HUES6 (cell line): Measurements from ENCODE around the gene TANGO6.

ENCODE experiments used
- H3K27ac ChIP-seq: 2 replicates; pipeline ENCODE4 v1.7.0; 2013; ENCODE audit warnings: low read depth, mild to moderate bottlenecking, low read length, inconsistent platforms
- H3K27me3 ChIP-seq: 2 replicates; pipeline ENCODE4 v1.6.1; 2013; ENCODE audit warnings: low read length; ENCODE audit not compliant: control insufficient read depth, insufficient read depth
- H3K36me3 ChIP-seq: 2 replicates; pipeline ENCODE4 v1.6.1; 2013; ENCODE audit warnings: low read length; ENCODE audit not compliant: control insufficient read depth, insufficient read depth
- H3K4me1 ChIP-seq: 2 replicates; pipeline ENCODE4 v1.6.1; 2013; ENCODE audit warnings: low read length; ENCODE audit not compliant: control insufficient read depth, insufficient read depth
- H3K4me3 ChIP-seq: 2 replicates; pipeline ENCODE4 v1.5.1; 2013; ENCODE audit warnings: low read depth, low read length
- H3K9ac ChIP-seq: one replicate; pipeline ENCODE4 v1.6.1; 2013; ENCODE audit warnings: mild to moderate bottlenecking, low read length
- H3K9me3 ChIP-seq: 2 replicates; pipeline ENCODE4 v1.6.1; 2013; ENCODE audit warnings: low read depth, low read length; ENCODE audit not compliant: control insufficient read depth, insufficient read depth

Gene TANGO6

GRCh38 chr16:68860978-68861892, 17.9 kb downstream of the TANGO6 start:
- Histone ChIP-seq H3K27ac (no peak overlapping the region), H3K27me3 (no peaks in the 10 kb centered on the region), H3K36me3 (peaks cover 8% of the 10 kb centered on the region)

GRCh38 chr16:68866933-68867332, 23.6 kb downstream of the TANGO6 start:
- Histone ChIP-seq H3K27ac (no peak overlapping the region), H3K36me3 (peaks cover 8% of the 10 kb centered on the region), H3K4me3 (no peak overlapping the region), H3K4me1 (peaks cover 13% of the 10 kb centered on the region), H3K9ac (no peak overlapping the region), H3K9me3 (no peaks in the 10 kb centered on the region), H3K27me3 (no peaks in the 10 kb centered on the region)

More at GRCh38 chr16:68860978-68861892, 17.9 kb downstream of the TANGO6 start:
- Histone ChIP-seq H3K4me3 (no peak overlapping the region), H3K9me3 (0 out of 2 replicates have a peak, but pooled peaks cover 3% of the 10 kb centered on the region), H3K9ac (no peak overlapping the region), H3K4me1 (peaks cover 7% of the 10 kb centered on the region; the same call in 1 of the 2 replicates)

GRCh38 chr16:68869492-68870088, 26.3 kb downstream of the TANGO6 start:
- Histone ChIP-seq H3K4me1 (peaks cover 13% of the 10 kb centered on the region), H3K4me3 (no peak overlapping the region), H3K9me3 (no peaks in the 10 kb centered on the region), H3K9ac (no peak overlapping the region), H3K36me3 (peaks cover 2% of the 10 kb centered on the region), H3K27ac (peak overlapping the region; percentile 4; the same call in 1 of the 2 replicates), H3K27me3 (no peaks in the 10 kb centered on the region)

GRCh38 chr16:68873635-68874471, 30.5 kb downstream of the TANGO6 start:
- Histone ChIP-seq H3K36me3 (peaks cover 22% of the 10 kb centered on the region), H3K27ac (no peak overlapping the region), H3K4me1 (peaks cover 13% of the 10 kb centered on the region), H3K4me3 (no peak overlapping the region), H3K9me3 (no peaks in the 10 kb centered on the region), H3K27me3 (no peaks in the 10 kb centered on the region), H3K9ac (no peak overlapping the region)

- Histone ChIP-seq H3K27ac (no peak overlapping the region), H3K27me3 (no peaks in the 10 kb centered on the region), H3K9ac (no peak overlapping the region), H3K4me3 (no peak overlapping the region), H3K9me3 (no peaks in the 10 kb centered on the region), H3K36me3 (peaks cover 27% of the 10 kb centered on the region), H3K4me1 (no peaks in the 10 kb centered on the region)
These were observed 32.5 kb downstream of the TANGO6 start for GRCh38 chr16:68875871-68876270.

- Histone ChIP-seq H3K9ac (no peak overlapping the region), H3K27me3 (no peaks in the 10 kb centered on the region), H3K36me3 (peaks cover 12% of the 10 kb centered on the region), H3K27ac (no peak overlapping the region), H3K4me1 (no peaks in the 10 kb centered on the region), H3K9me3 (no peaks in the 10 kb centered on the region), H3K4me3 (no peak overlapping the region)
These were observed 40.4 kb downstream of the TANGO6 start for GRCh38 chr16:68883685-68884084.

- no peak overlapping the region for H3K27ac ChIP-seq
- H3K36me3 ChIP-seq, result peaks cover 11% of the 10 kb centered on the region
- H3K9me3 ChIP-seq, result no peaks in the 10 kb centered on the region
- H3K4me1 ChIP-seq, result no peaks in the 10 kb centered on the region
- H3K9ac ChIP-seq, result no peak overlapping the region
- H3K27me3 ChIP-seq, result no peaks in the 10 kb centered on the region
- no peak overlapping the region for H3K4me3 ChIP-seq
These were observed 41.1 kb downstream of the TANGO6 start for GRCh38 chr16:68884401-68884800.

- Histone ChIP-seq H3K27me3 (no peaks in the 10 kb centered on the region), H3K4me3 (no peak overlapping the region), H3K9me3 (no peaks in the 10 kb centered on the region), H3K4me1 (no peaks in the 10 kb centered on the region), H3K27ac (no peak overlapping the region), H3K9ac (no peak overlapping the region), H3K36me3 (peaks cover 9% of the 10 kb centered on the region)
These were observed 41.8 kb downstream of the TANGO6 start for GRCh38 chr16:68884861-68885720.

GRCh38 chr16:68887107-68887506, 43.8 kb downstream of the TANGO6 start:
- no peak overlapping the region for H3K27ac ChIP-seq
- no peaks in the 10 kb centered on the region for H3K27me3 ChIP-seq
- H3K36me3 ChIP-seq, result 0 out of 2 replicates have a peak, but pooled peaks cover 5% of the 10 kb centered on the region
- no peaks in the 10 kb centered on the region for H3K4me1 ChIP-seq
- H3K9me3 ChIP-seq, result no peaks in the 10 kb centered on the region
- H3K9ac ChIP-seq, result no peak overlapping the region
- H3K4me3 ChIP-seq, result no peak overlapping the region

- Histone ChIP-seq H3K9me3 (no peaks in the 10 kb centered on the region), H3K4me1 (no peaks in the 10 kb centered on the region), H3K36me3 (no peaks in the 10 kb centered on the region), H3K4me3 (no peak overlapping the region), H3K27me3 (no peaks in the 10 kb centered on the region), H3K9ac (no peak overlapping the region), H3K27ac (no peak overlapping the region)
These were observed 46.3 kb downstream of the TANGO6 start for GRCh38 chr16:68889508-68890150.
